Measurements from ENCODE around the gene SLC19A3. TPM values are rescaled to one million over a fixed set of nuclear protein-coding genes. Genes with fewer than 3 reads are reported as not detected.
"Not testable (repeated sequence)": the region's sequence is repeated elsewhere in the genome, so short reads cannot be mapped to it uniquely, and the experiment has no call there.

Gene SLC19A3
- polyA plus RNA-seq, 1 experiment = not detected

DNA sequence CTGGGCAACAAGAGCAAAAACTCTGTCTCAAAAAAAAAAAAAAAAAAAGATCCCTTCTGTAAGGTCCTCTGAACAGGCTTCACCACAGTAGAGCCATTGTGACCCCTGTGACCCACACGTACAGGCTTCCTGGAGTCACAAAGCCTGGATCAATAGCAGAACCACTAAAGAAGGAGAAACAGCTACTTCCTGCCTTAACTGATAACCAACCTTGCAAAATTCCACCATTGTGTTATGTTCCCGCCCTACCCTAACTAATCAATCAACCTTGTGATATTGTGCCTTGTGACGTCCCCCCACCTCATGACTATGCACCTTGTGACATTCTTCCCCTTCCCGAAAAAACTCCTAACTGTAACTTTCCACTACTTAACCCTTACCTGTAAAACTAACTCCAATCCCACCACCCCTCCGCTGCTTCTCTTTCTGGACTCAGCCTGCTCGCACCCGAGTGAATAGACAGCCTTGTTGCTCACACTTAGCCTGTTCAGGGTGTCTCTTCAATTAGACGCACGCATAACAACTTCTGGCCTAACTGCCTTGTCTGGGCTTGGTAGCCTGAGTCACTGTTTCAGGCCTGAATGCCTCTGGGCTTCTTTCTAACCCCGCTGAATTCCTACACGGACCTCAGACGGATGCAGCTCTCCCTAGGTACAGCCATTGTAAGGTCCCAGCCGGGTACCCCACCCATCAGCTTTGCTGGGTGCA lies 41.7 kb upstream of the SLC19A3 start:
- POLR2A ChIA-PET = no interaction called here
- no peaks in the 10 kb centered on the region for H3K27me3 ChIP-seq (ENCODE audit: control insufficient read depth, insufficient read depth, low read length)
- CTCF ChIA-PET = no interaction called here
- H3K36me3 ChIP-seq (ENCODE audit: control insufficient read depth, insufficient read depth, low read length) = no peaks in the 10 kb centered on the region
- TF ChIP-seq, protein P1, sequence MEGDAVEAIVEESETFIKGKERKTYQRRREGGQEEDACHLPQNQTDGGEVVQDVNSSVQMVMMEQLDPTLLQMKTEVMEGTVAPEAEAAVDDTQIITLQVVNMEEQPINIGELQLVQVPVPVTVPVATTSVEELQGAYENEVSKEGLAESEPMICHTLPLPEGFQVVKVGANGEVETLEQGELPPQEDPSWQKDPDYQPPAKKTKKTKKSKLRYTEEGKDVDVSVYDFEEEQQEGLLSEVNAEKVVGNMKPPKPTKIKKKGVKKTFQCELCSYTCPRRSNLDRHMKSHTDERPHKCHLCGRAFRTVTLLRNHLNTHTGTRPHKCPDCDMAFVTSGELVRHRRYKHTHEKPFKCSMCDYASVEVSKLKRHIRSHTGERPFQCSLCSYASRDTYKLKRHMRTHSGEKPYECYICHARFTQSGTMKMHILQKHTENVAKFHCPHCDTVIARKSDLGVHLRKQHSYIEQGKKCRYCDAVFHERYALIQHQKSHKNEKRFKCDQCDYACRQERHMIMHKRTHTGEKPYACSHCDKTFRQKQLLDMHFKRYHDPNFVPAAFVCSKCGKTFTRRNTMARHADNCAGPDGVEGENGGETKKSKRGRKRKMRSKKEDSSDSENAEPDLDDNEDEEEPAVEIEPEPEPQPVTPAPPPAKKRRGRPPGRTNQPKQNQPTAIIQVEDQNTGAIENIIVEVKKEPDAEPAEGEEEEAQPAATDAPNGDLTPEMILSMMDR (IDR thresholded peaks at IDR 0.05; ENCODE audit: insufficient read depth, low read depth, low read length) = no peak
- DNase-seq (ENCODE audit: low read depth) = no peak
- no peak overlapping the region for H3K4me3 ChIP-seq (ENCODE audit: low read depth, low read length)

DNA sequence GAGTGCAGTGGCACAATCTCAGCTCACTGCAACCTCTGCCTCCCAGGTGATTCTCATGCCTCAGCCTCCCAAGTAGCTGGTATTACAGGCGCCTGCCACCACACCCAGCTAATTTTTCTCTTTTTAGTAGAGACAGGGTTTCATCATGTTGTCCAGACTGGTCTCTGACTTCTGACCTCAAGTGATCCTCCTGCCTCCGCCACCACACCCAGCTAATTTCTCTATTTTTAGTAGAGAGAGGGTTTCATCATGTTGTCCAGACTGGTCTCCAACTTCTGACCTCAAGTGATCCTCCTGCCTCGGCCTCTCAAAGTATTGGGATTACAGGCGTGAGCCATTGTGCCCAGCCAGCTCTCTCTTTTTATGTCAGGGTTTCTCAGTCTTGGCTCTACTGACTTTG lies 38.4 kb upstream of the SLC19A3 start:
- DNase-seq (ENCODE audit: low read depth); H3K4me3 ChIP-seq (ENCODE audit: low read depth, low read length); H3K27me3 ChIP-seq (ENCODE audit: control insufficient read depth, insufficient read depth, low read length); POLR2A ChIA-PET; H3K36me3 ChIP-seq (ENCODE audit: control insufficient read depth, insufficient read depth, low read length): not testable (repeated sequence)
- CTCF ChIA-PET = interaction anchor here (2.0 kb wide), 1 partner anchor 10 kb away, joined by 11 read pairs; no protein-coding TSS in a partner anchor

DNA sequence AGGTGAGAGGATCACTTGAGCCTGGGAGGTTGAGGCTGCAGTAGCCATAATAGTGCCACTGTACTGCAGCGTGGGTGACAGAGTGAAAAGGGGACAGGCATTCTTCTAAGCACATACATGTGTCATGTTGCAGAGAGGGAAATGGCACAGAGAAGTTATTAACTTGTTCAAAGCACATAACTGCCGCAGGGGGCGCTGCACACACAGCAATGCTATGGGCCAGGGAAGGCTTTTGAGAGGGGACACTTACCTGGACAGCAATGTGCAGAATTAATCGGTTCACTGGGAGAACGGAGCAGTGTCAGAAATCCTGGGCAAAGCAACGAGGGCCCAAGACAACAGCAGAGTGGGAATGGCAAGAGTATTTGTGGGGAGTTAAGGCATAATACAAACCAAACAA lies 30.3 kb upstream of the SLC19A3 start:
- Histone ChIP-seq H3K4me3 (ENCODE audit: low read depth, low read length) (no peak overlapping the region), H3K27me3 (ENCODE audit: control insufficient read depth, insufficient read depth, low read length) (no peaks in the 10 kb centered on the region), H3K36me3 (ENCODE audit: control insufficient read depth, insufficient read depth, low read length) (no peaks in the 10 kb centered on the region)
- TF ChIP-seq, protein P1 (IDR thresholded peaks at IDR 0.05; ENCODE audit: insufficient read depth, low read depth, low read length) = no peak
- CTCF ChIA-PET = no interaction called here
- no peak for DNase-seq (ENCODE audit: low read depth)
- POLR2A ChIA-PET = no interaction called here

DNA sequence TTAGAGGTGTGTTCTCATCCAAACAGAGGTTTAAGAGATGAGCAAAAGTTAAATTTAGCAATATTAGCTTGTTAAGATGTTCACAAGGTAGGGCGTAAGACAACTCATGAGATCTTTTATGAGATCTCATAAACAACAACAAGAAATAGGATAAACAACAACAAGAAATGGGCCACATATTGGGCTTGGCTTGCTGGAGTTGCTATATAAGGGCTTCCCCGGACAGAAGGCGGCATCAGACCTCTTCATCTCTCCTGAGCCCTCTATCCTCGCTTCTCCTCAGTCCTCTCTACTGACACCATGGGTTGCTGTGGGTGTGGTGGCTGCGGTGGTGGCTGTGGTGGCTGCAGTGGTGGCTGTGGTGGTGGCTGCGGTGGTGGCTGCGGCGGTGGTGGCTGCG lies 27.8 kb upstream of the SLC19A3 start, which contains the start of gene SCYGR8:
Gene SCYGR8 (plus strand): TSS at position 301 of the 400 bp plus-strand sequence. CDS start 0 bp downstream, at position 301.
- DNase-seq (ENCODE audit: low read depth) = no peak
- Histone ChIP-seq H3K4me3 (ENCODE audit: low read depth, low read length) (no peak within 1 kb of the TSS), H3K27me3 (ENCODE audit: control insufficient read depth, insufficient read depth, low read length) (no peaks in the 10 kb centered on the region), H3K36me3 (ENCODE audit: control insufficient read depth, insufficient read depth, low read length) (no peaks in the 10 kb centered on the region)
- ChIA-PET CTCF (no interaction called here), POLR2A (no interaction called here)
- TF ChIP-seq, protein P1 (IDR thresholded peaks at IDR 0.05; ENCODE audit: insufficient read depth, low read depth, low read length) = no peak

DNA sequence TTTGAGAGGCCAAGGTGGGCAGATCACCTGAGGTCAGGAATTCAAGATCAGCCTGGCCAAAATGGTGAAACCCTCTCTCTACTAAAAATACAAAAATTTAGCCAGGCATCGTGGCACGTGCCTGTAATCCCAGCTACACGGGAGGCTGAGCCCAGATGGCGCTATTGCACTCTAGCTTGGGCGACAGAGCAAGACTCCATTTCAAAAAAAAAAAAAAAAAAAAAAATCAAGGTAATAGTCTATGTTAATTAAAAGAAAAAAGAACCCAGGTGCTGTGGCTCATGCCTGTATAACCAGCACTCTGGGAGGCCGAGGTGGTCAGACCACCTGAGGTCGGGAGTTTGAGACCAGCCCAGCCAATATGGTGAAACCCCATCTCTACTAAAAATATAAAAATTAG lies 22.9 kb upstream of the SLC19A3 start:
- H3K27me3 ChIP-seq (ENCODE audit: control insufficient read depth, insufficient read depth, low read length); DNase-seq (ENCODE audit: low read depth); H3K4me3 ChIP-seq (ENCODE audit: low read depth, low read length); H3K36me3 ChIP-seq (ENCODE audit: control insufficient read depth, insufficient read depth, low read length); POLR2A ChIA-PET: not testable (repeated sequence)
- CTCF ChIA-PET = interaction anchor here (0.9 kb wide), 1 partner anchor 24 kb away, joined by 3 read pairs; no protein-coding TSS in a partner anchor

DNA sequence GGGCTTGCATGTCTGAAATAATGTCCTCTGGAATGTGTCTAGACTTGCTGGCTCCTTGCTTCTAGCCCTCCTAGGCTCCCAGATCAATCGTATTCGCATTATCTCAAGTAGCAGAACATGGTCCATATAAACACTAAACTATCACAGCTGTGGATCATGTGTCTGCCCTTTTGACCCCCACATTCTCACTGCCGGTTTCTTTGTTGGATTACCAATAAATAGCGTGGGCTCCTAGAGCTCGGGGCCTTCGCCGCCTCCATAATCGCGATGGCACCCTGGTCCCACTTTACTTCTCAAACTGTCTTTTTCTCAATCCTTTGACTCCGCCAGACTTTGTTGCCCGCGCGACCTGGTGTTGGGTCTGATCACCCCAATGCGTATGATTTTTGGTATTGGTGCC lies 21.5 kb upstream of the SLC19A3 start:
- POLR2A ChIA-PET = no interaction called here
- H3K36me3 ChIP-seq (ENCODE audit: control insufficient read depth, insufficient read depth, low read length) = no peaks in the 10 kb centered on the region
- H3K4me3 ChIP-seq (ENCODE audit: low read depth, low read length) = no peak overlapping the region
- TF ChIP-seq, protein P1 (IDR thresholded peaks at IDR 0.05; ENCODE audit: insufficient read depth, low read depth, low read length) = no peak
- CTCF ChIA-PET = interaction anchor here (1.0 to 1.2 kb wide), 3 partner anchors 19 to 81 kb away, joined by 3 to 4 read pairs (median 3); no protein-coding TSS in a partner anchor
- no peak for DNase-seq (ENCODE audit: low read depth)
- no peaks in the 10 kb centered on the region for H3K27me3 ChIP-seq (ENCODE audit: control insufficient read depth, insufficient read depth, low read length)
